Measurements from ENCODE around the gene FBXW11.

Gene FBXW11

DNA sequence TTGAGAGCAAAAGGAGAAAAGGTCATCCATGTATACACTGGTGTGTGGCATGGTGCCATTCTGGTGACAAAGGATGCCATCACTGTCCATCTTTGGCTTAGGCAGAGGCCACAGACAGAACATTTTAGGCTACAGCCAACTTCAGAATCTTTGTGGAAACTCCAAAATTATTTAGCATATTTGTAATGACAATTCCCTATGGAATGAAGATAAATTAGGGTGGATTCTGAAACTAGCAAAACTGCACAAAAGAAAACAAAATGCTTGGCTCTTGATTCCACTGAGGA lies 92.5 kb downstream of the FBXW11 start:
- no peak overlapping the region for H3K4me3 ChIP-seq (ENCODE audit: low read depth, low read length)
- no peak for DNase-seq (ENCODE audit: low read depth)
- TF ChIP-seq, protein P1, sequence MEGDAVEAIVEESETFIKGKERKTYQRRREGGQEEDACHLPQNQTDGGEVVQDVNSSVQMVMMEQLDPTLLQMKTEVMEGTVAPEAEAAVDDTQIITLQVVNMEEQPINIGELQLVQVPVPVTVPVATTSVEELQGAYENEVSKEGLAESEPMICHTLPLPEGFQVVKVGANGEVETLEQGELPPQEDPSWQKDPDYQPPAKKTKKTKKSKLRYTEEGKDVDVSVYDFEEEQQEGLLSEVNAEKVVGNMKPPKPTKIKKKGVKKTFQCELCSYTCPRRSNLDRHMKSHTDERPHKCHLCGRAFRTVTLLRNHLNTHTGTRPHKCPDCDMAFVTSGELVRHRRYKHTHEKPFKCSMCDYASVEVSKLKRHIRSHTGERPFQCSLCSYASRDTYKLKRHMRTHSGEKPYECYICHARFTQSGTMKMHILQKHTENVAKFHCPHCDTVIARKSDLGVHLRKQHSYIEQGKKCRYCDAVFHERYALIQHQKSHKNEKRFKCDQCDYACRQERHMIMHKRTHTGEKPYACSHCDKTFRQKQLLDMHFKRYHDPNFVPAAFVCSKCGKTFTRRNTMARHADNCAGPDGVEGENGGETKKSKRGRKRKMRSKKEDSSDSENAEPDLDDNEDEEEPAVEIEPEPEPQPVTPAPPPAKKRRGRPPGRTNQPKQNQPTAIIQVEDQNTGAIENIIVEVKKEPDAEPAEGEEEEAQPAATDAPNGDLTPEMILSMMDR (IDR thresholded peaks at IDR 0.05; ENCODE audit: low read depth, low read length, missing control alignments): no peak
- in situ Hi-C loops (cut with HindIII; ENCODE audit: low sequenced_read_pairs): no loop called here

DNA sequence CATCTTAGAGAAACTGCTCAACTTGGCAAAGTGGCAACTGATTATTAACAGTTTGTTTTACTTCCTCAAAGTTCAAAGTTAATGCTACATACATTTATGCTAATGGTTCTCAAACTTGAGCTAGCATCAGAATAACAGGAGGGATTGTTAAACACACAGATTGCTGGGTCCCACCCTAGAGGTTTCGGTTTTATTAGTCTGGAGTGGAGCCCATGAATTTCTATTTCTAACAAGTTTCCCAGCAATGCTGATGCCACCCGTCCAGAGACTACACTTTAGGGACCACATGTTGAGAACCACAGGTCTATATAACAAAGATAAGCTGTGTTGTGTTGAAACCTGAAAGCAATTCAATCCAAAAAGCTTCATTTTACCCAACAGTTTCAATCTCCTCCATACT lies 95.3 kb downstream of the FBXW11 start:
- DNase-seq (ENCODE audit: low read depth): no peak
- no peak overlapping the region for H3K4me3 ChIP-seq (ENCODE audit: low read depth, low read length)
- in situ Hi-C loops (cut with HindIII; ENCODE audit: low sequenced_read_pairs): no loop called here
- TF ChIP-seq, protein P1 (IDR thresholded peaks at IDR 0.05; ENCODE audit: low read depth, low read length, missing control alignments): no peak

DNA sequence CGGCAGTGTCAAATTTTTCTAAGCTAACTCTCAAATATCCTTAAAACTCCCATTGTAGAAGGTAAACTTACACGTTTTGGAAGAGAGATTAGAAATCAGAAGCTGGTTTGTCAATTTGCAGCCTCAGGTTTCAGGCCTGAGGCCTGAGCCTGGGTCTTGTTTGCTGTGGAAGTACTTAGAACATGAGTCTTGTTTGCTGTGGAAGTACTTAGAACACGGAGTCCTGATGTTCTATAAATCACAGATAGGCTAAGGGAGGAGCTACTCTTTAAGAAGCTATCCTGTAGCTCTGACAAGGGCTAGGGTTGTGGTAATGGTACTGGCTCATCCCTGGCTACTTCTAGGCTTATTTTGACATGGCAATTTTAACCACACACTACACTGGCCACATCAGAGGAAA lies 97.8 kb downstream of the FBXW11 start:
- TF ChIP-seq, protein P1 (IDR thresholded peaks at IDR 0.05; ENCODE audit: low read depth, low read length, missing control alignments): no peak
- no peak for DNase-seq (ENCODE audit: low read depth)
- no peak overlapping the region for H3K4me3 ChIP-seq (ENCODE audit: low read depth, low read length)
- in situ Hi-C loops (cut with HindIII; ENCODE audit: low sequenced_read_pairs): no loop called here

DNA sequence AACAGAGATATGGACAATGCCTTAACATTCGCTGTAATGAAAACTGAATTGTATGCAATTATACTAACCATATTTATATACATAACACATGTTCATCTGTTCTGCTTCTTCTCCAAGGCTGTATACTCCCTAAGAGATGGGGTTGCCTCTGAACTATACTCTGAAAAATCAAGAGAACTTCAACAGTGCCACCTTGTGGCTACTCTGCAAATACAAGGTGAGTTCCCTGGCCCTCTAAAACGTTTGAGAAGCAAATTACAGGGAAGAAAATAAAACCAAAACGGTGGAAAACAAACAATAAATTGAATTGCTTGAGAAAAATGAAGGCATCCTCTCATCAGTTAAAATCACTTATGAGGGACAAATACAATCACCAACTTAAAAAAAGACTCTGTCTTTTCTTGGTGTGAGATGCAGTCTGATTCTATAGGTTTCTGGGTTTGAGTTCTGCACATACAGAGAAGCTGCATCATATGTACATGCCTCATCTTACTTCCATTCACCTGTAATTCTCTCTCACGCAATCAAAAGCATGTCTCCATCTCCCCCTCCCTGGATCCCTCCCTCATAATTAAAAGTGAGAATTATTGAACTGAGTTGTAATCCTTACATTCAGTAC lies 98.6 kb downstream of the FBXW11 start:
- TF ChIP-seq, protein P1 (IDR thresholded peaks at IDR 0.05; ENCODE audit: low read depth, low read length, missing control alignments): peak; percentile 69
- no peak overlapping the region for H3K4me3 ChIP-seq (ENCODE audit: low read depth, low read length)
- in situ Hi-C loops (cut with HindIII; ENCODE audit: low sequenced_read_pairs): no loop called here
- peak; percentile 63 for DNase-seq (ENCODE audit: low read depth)

DNA sequence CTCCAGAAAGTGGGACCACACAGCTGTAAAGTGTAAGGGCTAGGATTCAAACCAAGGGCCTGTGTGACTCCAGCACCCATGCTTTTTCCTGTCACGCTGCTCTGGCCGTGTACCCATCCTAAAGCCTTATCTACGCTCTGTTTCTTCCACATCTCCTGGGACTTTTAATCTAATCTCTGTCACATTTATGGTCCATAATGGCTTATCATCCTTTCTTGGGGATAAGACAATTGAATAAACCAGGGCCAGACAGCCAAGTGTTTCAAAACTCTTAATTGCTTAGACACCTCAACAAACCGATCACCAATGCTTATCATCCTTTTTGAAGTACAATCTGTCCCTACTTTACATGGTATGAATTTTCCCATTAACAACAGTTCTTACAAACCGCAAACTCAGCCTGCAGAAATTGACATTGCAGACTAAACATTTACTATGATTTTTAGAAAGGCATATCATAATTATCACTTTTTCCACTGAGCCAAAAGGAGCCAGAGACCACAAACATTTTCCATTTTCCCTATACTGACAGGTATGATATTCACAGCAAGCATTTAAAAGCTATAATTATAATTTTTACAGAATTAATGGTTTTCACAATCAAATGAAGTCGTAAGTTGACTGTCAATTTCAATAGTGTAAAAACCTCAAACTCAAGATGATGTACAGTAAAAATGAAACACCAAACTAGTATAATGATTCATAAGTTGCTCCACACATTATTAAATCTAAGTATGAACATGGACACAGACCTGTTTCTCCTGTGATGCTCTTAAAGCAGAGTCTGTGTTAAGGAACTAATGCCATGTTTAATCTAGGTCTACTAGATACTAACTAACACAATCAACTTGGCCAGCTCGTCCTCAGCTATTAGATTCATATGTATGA lies 99.5 kb downstream of the FBXW11 start:
- in situ Hi-C loops (cut with HindIII; ENCODE audit: low sequenced_read_pairs): no loop called here
- no peak overlapping the region for H3K4me3 ChIP-seq (ENCODE audit: low read depth, low read length)
- TF ChIP-seq, protein P1 (IDR thresholded peaks at IDR 0.05; ENCODE audit: low read depth, low read length, missing control alignments): no peak
- DNase-seq (ENCODE audit: low read depth): no peak

DNA sequence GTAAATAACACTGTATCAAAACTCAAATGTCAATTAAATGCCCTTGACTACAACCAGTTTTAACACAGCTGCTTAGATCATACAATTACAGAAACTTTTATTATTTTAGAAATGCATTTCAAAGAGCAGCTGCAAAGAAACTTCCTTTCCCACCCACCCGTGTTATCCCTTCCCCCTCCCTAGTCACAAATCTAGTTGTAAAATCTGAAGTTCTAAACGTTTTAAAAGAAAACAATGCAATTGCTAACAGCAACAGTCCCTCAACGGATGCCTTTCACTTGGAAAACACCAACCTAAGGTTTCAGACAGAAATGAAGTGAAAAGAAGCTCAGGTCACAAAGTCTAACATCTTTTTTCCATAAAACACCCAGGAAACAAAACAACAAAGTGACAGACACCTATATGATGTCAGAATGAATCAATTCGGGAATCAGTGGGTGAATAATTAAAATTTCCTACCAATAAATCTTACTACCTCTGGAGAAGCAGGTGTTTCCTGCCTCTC lies 100.3 kb downstream of the FBXW11 start:
- in situ Hi-C loops (cut with HindIII; ENCODE audit: low sequenced_read_pairs): no loop called here
- H3K4me3 ChIP-seq (ENCODE audit: low read depth, low read length): no peak overlapping the region
- no peak for DNase-seq (ENCODE audit: low read depth)
- TF ChIP-seq, protein P1 (IDR thresholded peaks at IDR 0.05; ENCODE audit: low read depth, low read length, missing control alignments): no peak
